Superior temporal gyrus (tissue), 1 donor: Measurements from ENCODE around the gene CCDC85B.
"Not testable (repeated sequence)": the region's sequence is repeated elsewhere in the genome, so short reads cannot be mapped to it uniquely, and the experiment has no call there.

Source experiments
- DNase-seq: peaks from one replicate; pipeline ENCODE4 v3.0.0-alpha.2; 2016; ENCODE audit errors: extremely low spot score

CCDC85B gene

GRCh38 chr11:65890324-65891218 lies at the start of gene CCDC85B:
TSS of gene CCDC85B (plus strand) at chr11:65890673. CDS start at chr11:65890784, 111 bp downstream.
- peak; percentile 99 for DNase-seq

- no peak for DNase-seq
Measured at GRCh38 chr11:65842144-65842543, 48.3 kb upstream of the CCDC85B start.

- DNase-seq: no peak
Measured at GRCh38 chr11:65843811-65844210, 46.7 kb upstream of the CCDC85B start.

- DNase-seq: no peak
Measured at GRCh38 chr11:65844231-65844872, 46.1 kb upstream of the CCDC85B start.

- no peak for DNase-seq
Measured at GRCh38 chr11:65847746-65848145, 42.7 kb upstream of the CCDC85B start.

GRCh38 chr11:65848693-65849092 lies 41.8 kb upstream of the CCDC85B start:
- DNase-seq: not testable (repeated sequence)

GRCh38 chr11:65849366-65849765 lies 41.1 kb upstream of the CCDC85B start:
- no peak for DNase-seq

- DNase-seq: no peak
Measured at GRCh38 chr11:65849771-65850216, 40.7 kb upstream of the CCDC85B start.

GRCh38 chr11:65850217-65851082 lies 40.0 kb upstream of the CCDC85B start:
- DNase-seq: no peak

GRCh38 chr11:65851083-65851579 lies 39.3 kb upstream of the CCDC85B start:
- no peak for DNase-seq

- no peak for DNase-seq
Measured at GRCh38 chr11:65851811-65852507, 38.5 kb upstream of the CCDC85B start.

- no peak for DNase-seq
Measured at GRCh38 chr11:65852508-65853245, 37.8 kb upstream of the CCDC85B start.

- DNase-seq: no peak
Measured at GRCh38 chr11:65853246-65853979, 37.1 kb upstream of the CCDC85B start.

GRCh38 chr11:65854161-65854592 lies 36.3 kb upstream of the CCDC85B start:
- DNase-seq: no peak

GRCh38 chr11:65854852-65855837 lies 35.3 kb upstream of the CCDC85B start:
- no peak for DNase-seq

GRCh38 chr11:65855927-65856363 lies 34.5 kb upstream of the CCDC85B start:
- DNase-seq: no peak

- peak; percentile 72 for DNase-seq
Measured at GRCh38 chr11:65856689-65857499, 33.6 kb upstream of the CCDC85B start.

GRCh38 chr11:65857500-65857852 lies 33.0 kb upstream of the CCDC85B start:
- peak; percentile 35 for DNase-seq
